22Rv1 (cell line): ENCODE data around the gene EPN2.

ENCODE experiments used
- H3K27ac ChIP-seq: fragments of 450-650 bp; 2 replicates; pipeline ENCODE4 v1.5.1; 2017
- ZFX ChIP-seq: fragments of 450-650 bp; IDR thresholded peaks from 2 replicates; pipeline ENCODE4 v1.6.1; 2017; ENCODE audit warnings: antibody characterized with exemption, borderline replicate concordance
- TF ChIP-seq, protein P1 (sequence below): fragments of 450-650 bp; IDR thresholded peaks from 2 replicates; pipeline ENCODE4 v1.5.1; 2017; ENCODE audit warnings: mild to moderate bottlenecking

Gene EPN2

DNA sequence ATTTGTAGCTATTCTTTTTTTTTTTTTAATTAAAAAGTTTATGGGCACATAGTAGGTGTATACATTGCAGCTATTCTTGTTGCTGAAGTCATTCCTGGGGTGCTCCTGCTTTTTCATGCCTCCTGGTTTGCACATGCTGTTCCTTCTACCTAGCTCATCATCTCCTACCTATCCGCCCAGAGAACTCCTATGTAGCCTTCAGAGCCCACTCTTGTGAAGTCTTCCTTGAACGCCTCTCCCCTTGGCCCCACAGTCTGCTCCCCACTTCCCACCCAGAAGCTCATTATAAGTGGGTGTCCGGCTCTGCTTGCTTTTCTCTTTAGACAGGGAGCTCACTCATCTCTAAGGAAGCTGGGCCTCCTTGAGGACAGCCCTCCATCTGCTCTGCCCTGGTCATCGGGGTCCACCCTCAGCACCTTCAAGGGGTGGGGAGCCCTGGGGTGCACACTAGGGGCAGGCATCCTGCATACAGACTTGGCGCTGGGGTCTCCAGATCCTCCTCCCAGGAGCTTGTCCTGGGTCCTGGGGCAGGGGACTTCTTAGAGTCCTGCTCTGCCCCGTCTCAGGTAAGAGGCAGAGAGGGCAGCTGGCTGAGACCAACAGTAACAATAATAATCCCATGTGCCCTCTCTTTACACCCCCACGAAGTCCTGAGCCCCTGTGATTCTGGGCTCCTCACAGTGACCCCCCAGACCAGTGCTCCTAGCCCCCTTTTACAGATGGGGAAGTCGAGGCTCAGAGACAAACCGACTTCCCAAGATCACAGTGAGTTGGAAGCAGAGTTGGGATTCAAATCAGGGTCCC, 128.9 kb downstream of the EPN2 start:
- TF ChIP-seq, protein P1, sequence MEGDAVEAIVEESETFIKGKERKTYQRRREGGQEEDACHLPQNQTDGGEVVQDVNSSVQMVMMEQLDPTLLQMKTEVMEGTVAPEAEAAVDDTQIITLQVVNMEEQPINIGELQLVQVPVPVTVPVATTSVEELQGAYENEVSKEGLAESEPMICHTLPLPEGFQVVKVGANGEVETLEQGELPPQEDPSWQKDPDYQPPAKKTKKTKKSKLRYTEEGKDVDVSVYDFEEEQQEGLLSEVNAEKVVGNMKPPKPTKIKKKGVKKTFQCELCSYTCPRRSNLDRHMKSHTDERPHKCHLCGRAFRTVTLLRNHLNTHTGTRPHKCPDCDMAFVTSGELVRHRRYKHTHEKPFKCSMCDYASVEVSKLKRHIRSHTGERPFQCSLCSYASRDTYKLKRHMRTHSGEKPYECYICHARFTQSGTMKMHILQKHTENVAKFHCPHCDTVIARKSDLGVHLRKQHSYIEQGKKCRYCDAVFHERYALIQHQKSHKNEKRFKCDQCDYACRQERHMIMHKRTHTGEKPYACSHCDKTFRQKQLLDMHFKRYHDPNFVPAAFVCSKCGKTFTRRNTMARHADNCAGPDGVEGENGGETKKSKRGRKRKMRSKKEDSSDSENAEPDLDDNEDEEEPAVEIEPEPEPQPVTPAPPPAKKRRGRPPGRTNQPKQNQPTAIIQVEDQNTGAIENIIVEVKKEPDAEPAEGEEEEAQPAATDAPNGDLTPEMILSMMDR = no peak
- no peak for TF ChIP-seq ZFX
- H3K27ac ChIP-seq = no peak overlapping the region

DNA sequence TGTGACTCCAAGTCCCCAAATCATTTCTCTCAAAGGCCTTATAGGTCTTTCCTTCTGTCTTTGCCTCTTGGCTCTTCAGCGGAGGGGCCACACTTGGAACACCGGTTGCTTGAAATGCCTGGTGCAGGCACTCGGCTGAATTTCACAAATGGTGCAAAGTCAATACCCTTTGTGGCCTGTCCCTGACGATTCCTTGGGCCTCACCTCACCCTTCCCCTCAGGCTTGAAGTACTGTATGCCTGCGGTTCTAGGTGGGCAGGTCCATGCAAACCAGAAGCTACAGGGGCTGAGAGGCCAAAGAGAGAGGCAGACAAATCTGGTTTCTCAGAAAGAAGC, 129.4 kb downstream of the EPN2 start:
- no peak overlapping the region for H3K27ac ChIP-seq
- no peak for TF ChIP-seq ZFX
- TF ChIP-seq, protein P1 = no peak

DNA sequence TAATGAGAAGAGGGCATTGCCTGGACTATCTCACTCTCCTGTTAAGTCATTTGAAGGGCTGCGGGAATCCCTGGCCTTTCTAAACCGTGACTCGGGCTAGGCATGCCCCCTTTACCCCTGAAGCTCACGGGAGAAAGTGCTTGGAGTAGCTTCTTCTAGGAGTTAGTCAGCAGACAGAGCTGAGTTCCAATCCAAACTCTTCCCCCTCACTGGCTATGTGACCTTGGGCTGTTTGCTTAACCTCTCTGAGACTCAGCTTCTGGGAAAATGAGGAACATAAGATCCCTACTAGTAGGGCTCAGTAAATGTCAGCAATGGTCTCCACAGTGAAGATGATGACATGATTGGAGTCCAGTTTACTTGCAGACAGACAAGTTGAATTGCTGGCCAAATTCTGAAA, 131.1 kb downstream of the EPN2 start:
- TF ChIP-seq, protein P1 = no peak
- TF ChIP-seq ZFX = no peak
- H3K27ac ChIP-seq = no peak overlapping the region

DNA sequence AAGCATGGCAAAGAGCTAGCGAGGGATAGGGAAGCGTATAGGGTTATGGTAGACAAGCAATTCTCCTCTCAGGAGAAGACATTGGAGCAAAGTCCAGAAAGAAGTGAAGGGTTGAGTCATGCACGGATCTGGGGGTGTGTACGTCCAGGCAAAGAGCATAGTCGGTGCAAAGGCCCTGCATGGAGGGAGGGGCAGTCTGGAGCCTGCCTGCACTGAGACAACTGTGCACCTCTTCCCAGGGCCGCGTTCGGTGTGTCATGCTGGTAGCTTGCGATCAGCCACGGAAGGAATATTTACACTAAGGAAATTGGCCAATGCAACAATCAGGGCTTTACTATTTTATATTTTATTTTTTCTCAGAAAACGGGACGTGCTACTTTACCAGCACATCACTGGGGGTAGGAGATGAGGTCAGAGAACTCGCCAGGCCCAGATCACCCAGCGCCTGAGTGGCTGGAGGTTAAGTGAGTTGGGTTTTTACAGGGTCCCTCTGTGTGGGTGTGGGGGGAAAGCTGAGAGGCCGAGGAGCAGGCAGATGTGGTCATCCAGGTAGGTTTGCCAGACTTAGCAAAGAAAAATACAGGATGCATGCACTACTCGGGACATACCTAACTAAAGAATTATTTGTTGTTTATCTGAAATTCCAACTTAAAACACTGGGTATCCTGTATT, 132.1 kb downstream of the EPN2 start:
- H3K27ac ChIP-seq = no peak overlapping the region
- TF ChIP-seq, protein P1 = no peak
- TF ChIP-seq ZFX = no peak

DNA sequence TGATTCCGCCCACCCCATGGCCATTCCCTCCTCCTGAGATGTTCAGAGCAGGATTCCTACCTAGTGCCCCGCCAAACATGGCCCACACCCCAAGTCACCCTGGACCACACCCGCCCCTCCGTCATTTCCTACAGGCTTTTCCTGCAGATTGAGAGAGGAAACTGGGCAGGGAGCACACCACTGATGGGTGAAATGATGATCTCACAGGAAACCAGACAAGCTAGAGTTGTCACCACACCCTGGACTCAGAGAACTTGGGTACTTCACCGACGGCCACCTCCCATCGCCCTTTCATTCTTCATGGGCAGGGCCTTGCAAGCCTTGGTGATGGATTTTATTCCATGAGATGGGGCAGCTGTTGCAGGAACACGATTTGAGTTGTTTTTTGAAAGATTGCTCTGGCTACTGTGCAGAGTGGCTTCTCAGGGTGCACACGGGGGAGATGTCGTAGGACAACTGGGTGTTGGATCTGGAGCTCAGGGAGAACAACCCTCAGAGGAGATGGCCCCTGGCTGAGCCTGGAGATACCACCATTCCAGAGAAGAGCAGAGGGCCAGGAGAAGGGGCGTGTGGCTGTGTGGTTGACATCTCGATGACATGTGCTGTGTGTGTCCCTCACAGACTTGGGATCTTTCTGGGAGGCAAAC, 132.8 kb downstream of the EPN2 start:
- TF ChIP-seq ZFX = no peak
- no peak overlapping the region for H3K27ac ChIP-seq

DNA sequence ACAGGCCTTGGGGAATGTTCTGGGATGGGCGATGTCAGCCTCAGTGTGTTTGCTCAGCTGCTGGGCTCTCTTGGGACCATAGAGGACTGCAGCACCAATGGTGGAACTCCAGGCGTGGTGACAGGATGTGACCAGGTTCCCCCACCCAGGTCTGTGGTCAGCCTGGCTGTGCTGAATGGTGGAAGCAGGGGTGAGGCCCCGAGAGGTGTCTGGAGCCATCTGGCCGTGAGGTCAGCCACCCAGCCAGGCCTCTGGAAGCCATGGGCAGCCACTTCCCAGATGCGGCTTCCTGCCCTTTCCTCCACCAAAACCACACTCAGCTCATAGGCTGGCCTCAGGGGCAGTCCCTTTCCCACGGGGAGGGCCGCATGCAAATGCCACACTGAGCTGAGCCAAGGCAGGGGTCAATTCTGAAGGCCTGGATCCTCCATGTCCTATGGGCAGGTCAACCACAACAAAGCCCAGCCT, 133.4 kb downstream of the EPN2 start:
- no peak overlapping the region for H3K27ac ChIP-seq
- no peak for TF ChIP-seq ZFX
- TF ChIP-seq, protein P1 = no peak

DNA sequence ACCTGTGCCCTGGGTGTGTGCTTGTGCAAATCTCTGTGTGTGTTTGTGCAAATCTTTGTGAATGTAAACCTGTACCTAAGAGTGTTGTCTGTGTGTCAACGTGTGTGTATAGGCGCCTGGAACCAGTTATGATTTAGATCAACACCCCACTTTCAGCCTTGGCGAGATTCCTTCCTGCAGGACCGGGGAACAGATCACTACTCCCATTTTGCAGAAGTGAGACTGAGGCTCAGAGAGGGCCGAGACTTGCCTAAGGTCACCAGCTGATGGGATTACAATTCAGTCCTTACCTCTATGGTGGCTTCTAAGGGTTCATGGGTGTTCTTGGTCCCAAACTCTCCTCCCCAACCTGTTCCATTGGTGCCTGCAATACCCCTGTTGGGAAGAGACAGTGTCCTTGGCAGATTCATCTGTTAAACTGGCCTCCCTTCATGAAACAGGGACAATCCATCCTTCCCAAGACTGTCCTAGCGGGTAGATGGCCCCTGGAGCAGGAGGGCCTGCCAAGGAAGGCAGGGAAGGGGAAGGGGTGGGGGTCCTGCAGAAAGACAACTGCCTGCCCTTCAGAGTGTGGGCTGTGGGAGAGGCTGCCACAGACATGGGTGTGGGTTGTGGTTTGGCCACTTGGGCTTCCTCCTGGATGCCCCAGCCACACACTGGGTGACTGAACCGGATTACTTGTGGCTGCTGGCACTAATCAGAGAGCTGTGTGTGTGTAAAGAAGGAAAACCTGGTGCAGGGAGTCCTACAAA, 134.3 kb downstream of the EPN2 start:
- TF ChIP-seq, protein P1 = no peak
- TF ChIP-seq ZFX = no peak

More for the DNA sequence above, 134.3 kb downstream of the EPN2 start:
- H3K27ac ChIP-seq = no peak overlapping the region
